Right lobe of liver (tissue), 4 donors: ENCODE results near the gene TAOK1.

ENCODE experiments used
- POLR2A ChIP-seq: fragments of 450-650 bp; IDR thresholded peaks from one replicate; pipeline ENCODE4 v1.6.1; 2017; ENCODE audit warnings: antibody characterized with exemption, mild to moderate bottlenecking
- TF ChIP-seq, protein P1 (sequence below), 4 donors: fragments of 200-600 bp in 3 of 4; fragments of 450-650 bp in 1 of 4; IDR thresholded peaks; one replicate each; pipeline versions ENCODE4 v1.5.1 to v1.8.0; 2016 to 2022; ENCODE audit warnings: antibody characterized with exemption in 4 of 4, mild to moderate bottlenecking in 2 of 4
- donor health status: DM: no; HTN: no; CAD: no.
- donor health status: DM: no; HTN: no; CAD: no.
- donor health status: DM: no; HTN: yes; CAD: no.

DNA sequence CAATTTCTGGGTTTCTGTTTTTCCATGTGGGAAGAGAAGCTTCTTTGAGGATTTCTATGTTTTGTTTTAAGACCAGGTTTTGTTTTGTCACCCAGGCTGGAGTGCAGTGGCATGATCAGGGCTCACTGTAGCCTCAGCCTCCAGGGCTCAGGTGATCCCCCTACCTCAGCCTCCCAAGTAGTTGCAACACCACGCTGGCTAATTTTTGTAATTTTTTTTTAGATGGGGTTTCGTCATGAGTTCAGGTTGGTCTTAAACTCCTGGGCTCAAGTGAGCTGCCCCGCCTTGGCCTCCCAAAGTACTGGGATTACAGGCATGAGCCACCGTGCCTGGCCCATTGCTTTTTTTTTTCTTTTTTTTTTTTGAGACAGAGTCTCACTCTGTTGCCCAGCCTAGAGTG is 25.5 kb upstream of the TAOK1 start:
- TF ChIP-seq, protein P1, sequence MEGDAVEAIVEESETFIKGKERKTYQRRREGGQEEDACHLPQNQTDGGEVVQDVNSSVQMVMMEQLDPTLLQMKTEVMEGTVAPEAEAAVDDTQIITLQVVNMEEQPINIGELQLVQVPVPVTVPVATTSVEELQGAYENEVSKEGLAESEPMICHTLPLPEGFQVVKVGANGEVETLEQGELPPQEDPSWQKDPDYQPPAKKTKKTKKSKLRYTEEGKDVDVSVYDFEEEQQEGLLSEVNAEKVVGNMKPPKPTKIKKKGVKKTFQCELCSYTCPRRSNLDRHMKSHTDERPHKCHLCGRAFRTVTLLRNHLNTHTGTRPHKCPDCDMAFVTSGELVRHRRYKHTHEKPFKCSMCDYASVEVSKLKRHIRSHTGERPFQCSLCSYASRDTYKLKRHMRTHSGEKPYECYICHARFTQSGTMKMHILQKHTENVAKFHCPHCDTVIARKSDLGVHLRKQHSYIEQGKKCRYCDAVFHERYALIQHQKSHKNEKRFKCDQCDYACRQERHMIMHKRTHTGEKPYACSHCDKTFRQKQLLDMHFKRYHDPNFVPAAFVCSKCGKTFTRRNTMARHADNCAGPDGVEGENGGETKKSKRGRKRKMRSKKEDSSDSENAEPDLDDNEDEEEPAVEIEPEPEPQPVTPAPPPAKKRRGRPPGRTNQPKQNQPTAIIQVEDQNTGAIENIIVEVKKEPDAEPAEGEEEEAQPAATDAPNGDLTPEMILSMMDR (IDR thresholded peaks at IDR 0.05), result no peak
- no peak for TF ChIP-seq POLR2A
